ENCODE results near the gene LDLRAD3. TPM values are rescaled to one million over a fixed set of nuclear protein-coding genes. Genes with fewer than 3 reads are reported as not detected.

LDLRAD3 gene
- total RNA-seq, 1 experiment from 2014 or later, result 12.1 TPM

DNA sequence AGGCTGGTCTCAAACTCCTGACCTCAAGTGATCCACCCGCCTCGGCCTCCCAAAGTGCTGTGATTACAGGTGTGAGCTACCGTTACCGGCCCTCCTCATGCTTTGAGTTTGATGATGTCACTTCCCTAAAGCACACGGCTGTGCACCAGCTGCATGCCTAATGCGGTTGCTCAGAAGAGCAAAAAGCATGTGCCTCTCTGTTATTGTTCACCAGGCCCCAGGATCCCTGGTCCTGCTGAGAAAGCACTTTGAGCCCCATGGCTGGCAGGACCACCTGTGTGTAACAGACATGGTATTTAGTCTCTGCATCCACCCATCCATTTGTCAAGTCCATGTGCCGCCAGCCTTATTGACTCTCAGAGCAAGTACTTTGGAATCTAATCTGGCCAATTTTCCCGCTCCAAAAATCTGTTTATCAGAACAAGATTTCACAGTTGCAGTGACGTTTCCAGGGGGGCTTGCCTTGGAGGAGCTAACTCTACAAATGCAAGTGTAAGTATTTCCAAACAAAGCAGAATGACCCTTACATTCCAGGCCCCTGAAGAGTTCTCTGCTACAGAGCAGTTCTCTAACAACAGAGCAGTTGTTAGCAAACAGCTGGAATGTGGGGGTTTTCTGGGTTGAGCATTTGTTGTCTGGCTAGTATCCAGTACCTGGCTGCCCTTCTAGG is 89.4 kb downstream of the LDLRAD3 start:
- peaks cover 0 to 2% of the 10 kb centered on the region in 2 experiments; a peak in 1 of 5 replicates for H3K9me3 Mint-ChIP-seq
- H2AK5ac ChIP-seq (ENCODE audit: insufficient read length, low read length), result no peak overlapping the region
- H3K36me3 Mint-ChIP-seq (ENCODE audit: insufficient read depth in 1 of 3, low read depth in 3 of 3), result peaks cover 4 to 25% (median 13%) of the 10 kb centered on the region in 3 experiments; a peak in 6 of 7 replicates
- H3K56ac ChIP-seq (ENCODE audit: insufficient read length, low read depth, low read length), result no peak overlapping the region
- DNase-seq, result peak; percentile 46
- no peak overlapping the region for H3K18ac ChIP-seq (ENCODE audit: insufficient read length, low read depth, low read length)
- no peak overlapping the region for H3K23ac ChIP-seq (ENCODE audit: insufficient read length, low read depth, low read length)
- H3K14ac ChIP-seq (ENCODE audit: insufficient read depth, low read length), result peak overlapping the region; percentile 45; the same call in 1 of the 2 replicates
- peak overlapping the region; percentile 74 to 97 (median 80) for H3K27ac Mint-ChIP-seq
- H3K4ac ChIP-seq (ENCODE audit: low read depth, low read length), result no peak overlapping the region
- H3K27me3 ChIP-seq (ENCODE audit: insufficient read depth, low read length), result no peaks in the 10 kb centered on the region
- H2BK120ac ChIP-seq (ENCODE audit: low read depth, low read length, poor library complexity, severe bottlenecking), result no peak overlapping the region
- no peak overlapping the region for H3K4me2 ChIP-seq (ENCODE audit: insufficient read depth, insufficient read length, low read length)
- H4K91ac ChIP-seq (ENCODE audit: insufficient read length, low read depth, low read length), result no peak overlapping the region
- peaks cover 7% of the 10 kb centered on the region for H3K4me1 ChIP-seq (ENCODE audit: insufficient read depth, low read length)
- no peaks in the 10 kb centered on the region for H3K9me3 ChIP-seq (ENCODE audit: control insufficient read depth, low read depth, low read length)
- H2BK12ac ChIP-seq (ENCODE audit: insufficient read length, low read depth, low read length), result no peak overlapping the region
- no peaks in the 10 kb centered on the region; the same call in 1 of the 2 replicates for H3K79me2 ChIP-seq (ENCODE audit: insufficient read depth, low read length)
- no peaks in the 10 kb centered on the region for H3K23me2 ChIP-seq (ENCODE audit: insufficient read length, low read depth, low read length, poor library complexity, severe bottlenecking)
- no peaks in the 10 kb centered on the region for H3K27me3 Mint-ChIP-seq (ENCODE audit: low read depth)
- no peak overlapping the region for H4K8ac ChIP-seq (replicated peaks; ENCODE audit: insufficient read length, low read depth, low read length)
- H3K4me1 Mint-ChIP-seq, result peaks cover 28 to 36% of the 10 kb centered on the region in 2 experiments
- no peak overlapping the region for H2AFZ ChIP-seq (ENCODE audit: low read length)
- no peak overlapping the region for H3T11ph ChIP-seq (ENCODE audit: low read length)
- H2BK20ac ChIP-seq (ENCODE audit: low read depth, low read length, poor library complexity, severe bottlenecking), result no peak overlapping the region
- no CpG with 5 or more reads among the region's 9 CpGs for WGBS (ENCODE audit: extremely low coverage, insufficient read length, low lambda C conversion rate)
- H3K9ac ChIP-seq (ENCODE audit: extremely low read depth, insufficient read length, low read length), result no peak overlapping the region
- H3K4me3 Mint-ChIP-seq, result no peak overlapping the region; a peak in 1 of 5 replicates
- TF ChIP-seq, protein P1, sequence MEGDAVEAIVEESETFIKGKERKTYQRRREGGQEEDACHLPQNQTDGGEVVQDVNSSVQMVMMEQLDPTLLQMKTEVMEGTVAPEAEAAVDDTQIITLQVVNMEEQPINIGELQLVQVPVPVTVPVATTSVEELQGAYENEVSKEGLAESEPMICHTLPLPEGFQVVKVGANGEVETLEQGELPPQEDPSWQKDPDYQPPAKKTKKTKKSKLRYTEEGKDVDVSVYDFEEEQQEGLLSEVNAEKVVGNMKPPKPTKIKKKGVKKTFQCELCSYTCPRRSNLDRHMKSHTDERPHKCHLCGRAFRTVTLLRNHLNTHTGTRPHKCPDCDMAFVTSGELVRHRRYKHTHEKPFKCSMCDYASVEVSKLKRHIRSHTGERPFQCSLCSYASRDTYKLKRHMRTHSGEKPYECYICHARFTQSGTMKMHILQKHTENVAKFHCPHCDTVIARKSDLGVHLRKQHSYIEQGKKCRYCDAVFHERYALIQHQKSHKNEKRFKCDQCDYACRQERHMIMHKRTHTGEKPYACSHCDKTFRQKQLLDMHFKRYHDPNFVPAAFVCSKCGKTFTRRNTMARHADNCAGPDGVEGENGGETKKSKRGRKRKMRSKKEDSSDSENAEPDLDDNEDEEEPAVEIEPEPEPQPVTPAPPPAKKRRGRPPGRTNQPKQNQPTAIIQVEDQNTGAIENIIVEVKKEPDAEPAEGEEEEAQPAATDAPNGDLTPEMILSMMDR (conservative IDR thresholded peaks at IDR 0.05), result no peak
- no peak overlapping the region for H2BK15ac ChIP-seq (ENCODE audit: low read depth, low read length)
- H2BK5ac ChIP-seq (ENCODE audit: insufficient read length, low read length), result no peak overlapping the region
- no peak overlapping the region for H4K5ac ChIP-seq (ENCODE audit: insufficient read length, low read depth, low read length)
- H3K79me1 ChIP-seq (ENCODE audit: insufficient read depth, low read depth, low read length, poor library complexity, severe bottlenecking), result peaks cover 9% of the 10 kb centered on the region
- no peaks in the 10 kb centered on the region for H4K20me1 ChIP-seq (ENCODE audit: control insufficient read depth, insufficient read depth, insufficient read length)
- peak overlapping the region; percentile 71 for H3K27ac ChIP-seq (ENCODE audit: insufficient read length, low read depth, low read length)
